GM12873 (cell line): ENCODE measurements around the gene ERBB4.

Experiments
- CTCF ChIP-seq: IDR thresholded peaks from 2 replicates; pipeline ENCODE4 v1.5.1; 2012; ENCODE audit warnings: low read depth, mild to moderate bottlenecking, moderate library complexity, low read length, control low read depth; ENCODE audit not compliant: insufficient read depth; ENCODE audit errors: missing control alignments

Gene ERBB4

DNA sequence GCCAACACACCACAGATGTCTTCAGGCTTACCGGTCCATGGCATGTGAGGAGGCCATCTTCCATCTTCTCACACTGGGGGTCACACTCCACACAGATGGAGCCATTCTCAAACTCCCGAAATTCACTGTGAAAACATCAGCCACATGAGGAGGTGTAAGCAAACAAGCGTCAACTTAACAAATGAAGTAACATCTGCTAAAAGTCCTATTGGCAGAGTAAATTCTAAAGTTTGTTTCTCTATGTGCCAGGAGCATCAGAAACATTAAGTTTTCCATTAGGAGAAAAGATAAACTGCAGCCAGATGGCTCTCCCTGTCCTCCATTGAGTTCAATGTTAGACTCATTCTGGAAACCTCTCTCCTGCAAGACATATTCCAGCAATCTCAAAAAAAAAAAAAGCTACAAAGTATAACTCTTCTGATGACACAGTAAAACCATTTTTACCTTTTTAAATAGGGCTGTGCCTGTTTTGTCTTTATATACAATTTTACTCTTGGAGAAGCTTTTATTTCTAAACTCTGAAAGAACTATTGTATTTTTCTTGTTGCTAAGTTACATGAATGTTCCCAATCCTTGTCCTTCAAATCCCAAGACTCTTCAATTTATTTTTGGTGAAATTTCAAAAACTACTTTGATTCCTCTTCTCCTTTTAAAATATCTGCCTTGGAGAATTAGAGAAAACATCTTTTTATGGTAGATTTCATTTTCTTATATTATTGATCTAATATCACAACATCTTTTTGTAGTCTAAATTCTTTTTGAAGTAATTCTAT, 865.3 kb downstream of the ERBB4 start:
- no peak for TF ChIP-seq CTCF

DNA sequence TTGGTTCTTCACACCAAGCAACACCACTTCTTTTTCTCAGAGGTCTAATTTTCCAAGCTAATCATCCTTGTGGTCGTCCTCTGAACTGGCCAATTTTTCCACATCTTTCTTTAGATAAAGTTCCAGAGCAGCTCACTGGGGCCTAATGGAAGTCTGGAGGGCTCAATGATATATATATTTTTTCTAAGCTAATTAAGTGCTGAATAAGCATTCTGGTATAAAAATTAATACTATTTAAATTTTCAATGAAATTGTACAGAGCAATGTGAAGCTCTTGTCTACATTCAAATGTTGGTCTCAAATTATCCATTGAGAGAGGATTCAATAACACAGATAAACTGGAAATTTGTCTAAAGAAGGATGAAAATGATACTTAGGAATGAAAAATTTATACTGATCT, 866.6 kb downstream of the ERBB4 start:
- TF ChIP-seq CTCF = no peak

DNA sequence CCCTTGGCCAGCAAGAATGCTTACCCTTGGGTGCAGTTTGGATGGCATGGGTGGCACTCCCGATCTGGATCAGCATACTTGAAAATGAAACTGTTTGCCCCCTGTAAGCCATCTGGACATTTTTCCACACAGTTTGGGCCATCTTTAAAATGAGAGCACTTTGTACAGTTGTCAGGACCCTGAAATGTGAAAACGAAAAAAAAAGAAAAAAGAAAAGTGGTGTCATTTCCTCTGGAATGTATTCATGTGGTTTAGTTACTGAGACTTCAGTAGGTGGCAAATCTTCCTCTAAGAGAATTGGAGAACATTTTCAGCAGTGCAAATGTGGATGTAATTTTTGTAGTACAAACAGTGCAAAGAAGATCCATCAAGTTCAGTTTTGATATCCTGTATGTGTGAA, 873.3 kb downstream of the ERBB4 start:
- TF ChIP-seq CTCF = no peak

- TF ChIP-seq CTCF = no peak
Measured at GRCh38 chr2:211664321-211664720, 874.3 kb downstream of the ERBB4 start.

- TF ChIP-seq CTCF = no peak
Measured at GRCh38 chr2:211654211-211654780, 884.3 kb downstream of the ERBB4 start.

GRCh38 chr2:211652327-211652726, 886.3 kb downstream of the ERBB4 start:
- no peak for TF ChIP-seq CTCF

- TF ChIP-seq CTCF = no peak
Measured at GRCh38 chr2:211649331-211649730, 889.3 kb downstream of the ERBB4 start.
